H9 (cell line): ENCODE measurements around the gene IQCM. TPM values are rescaled to one million over a fixed set of nuclear protein-coding genes. Genes with fewer than 3 reads are reported as not detected.

ENCODE experiments used
- DNase-seq: peaks from one replicate; pipeline ENCODE4 v3.0.0-alpha.2; 2017
- H2AFZ ChIP-seq: one replicate; pipeline ENCODE4 v1.6.1; 2013; ENCODE audit warnings: mild to moderate bottlenecking, low read length, control low read depth, moderate library complexity
- H2AK5ac ChIP-seq: 2 replicates; pipeline ENCODE4 v1.6.1; 2013; ENCODE audit warnings: low read length, control low read depth, mixed read lengths; ENCODE audit not compliant: insufficient read length
- H2BK120ac ChIP-seq: one replicate; pipeline ENCODE4 v1.6.1; 2013; ENCODE audit warnings: low read depth, mild to moderate bottlenecking, low read length, control low read depth, inconsistent platforms; ENCODE audit not compliant: poor library complexity, severe bottlenecking
- H2BK12ac ChIP-seq: 2 replicates; pipeline ENCODE4 v1.6.1; 2013; ENCODE audit warnings: low read length, control low read depth, mixed read lengths, low read depth; ENCODE audit not compliant: insufficient read length
- H2BK15ac ChIP-seq: 2 replicates; pipeline ENCODE4 v1.6.1; 2013; ENCODE audit warnings: low read depth, low read length, control low read depth
- H2BK20ac ChIP-seq: one replicate; pipeline ENCODE4 v1.6.1; 2013; ENCODE audit warnings: low read depth, mild to moderate bottlenecking, low read length, control low read depth, inconsistent platforms; ENCODE audit not compliant: poor library complexity, severe bottlenecking
- H2BK5ac ChIP-seq: 2 replicates; pipeline ENCODE4 v1.6.1; 2013; ENCODE audit warnings: low read length, control low read depth, mixed read lengths; ENCODE audit not compliant: insufficient read length
- H3K14ac ChIP-seq: 2 replicates; pipeline ENCODE4 v1.6.1; 2013; ENCODE audit warnings: low read length, control low read depth; ENCODE audit not compliant: insufficient read depth
- H3K18ac ChIP-seq: 2 replicates; pipeline ENCODE4 v1.6.1; 2013; ENCODE audit warnings: low read depth, mild to moderate bottlenecking, mixed read lengths, low read length, control low read depth; ENCODE audit not compliant: insufficient read length
- H3K23ac ChIP-seq: 2 replicates; pipeline ENCODE4 v1.6.1; 2013; ENCODE audit warnings: low read length, control low read depth, mixed read lengths, low read depth; ENCODE audit not compliant: insufficient read length
- H3K23me2 ChIP-seq: 2 replicates; pipeline ENCODE4 v1.6.1; 2013; ENCODE audit warnings: low read depth, mild to moderate bottlenecking, mixed read lengths, low read length, control low read depth; ENCODE audit not compliant: insufficient read length, poor library complexity, severe bottlenecking
- H3K27ac ChIP-seq: 2 replicates; pipeline ENCODE4 v1.5.1; 2013; ENCODE audit warnings: low read length, control low read depth, mixed read lengths, low read depth; ENCODE audit not compliant: insufficient read length
- H3K27me3 ChIP-seq: 2 replicates; pipeline ENCODE4 v1.6.1; 2013; ENCODE audit warnings: low read length, control low read depth, inconsistent platforms; ENCODE audit not compliant: insufficient read depth
- H3K4ac ChIP-seq: 2 replicates; pipeline ENCODE4 v1.6.1; 2013; ENCODE audit warnings: low read depth, mild to moderate bottlenecking, control low read depth, inconsistent platforms, low read length, moderate library complexity
- H3K4me1 ChIP-seq: 2 replicates; pipeline ENCODE4 v1.6.1; 2013; ENCODE audit warnings: low read length, control low read depth, inconsistent platforms; ENCODE audit not compliant: insufficient read depth
- H3K4me2 ChIP-seq: 2 replicates; pipeline ENCODE4 v1.6.1; 2013; ENCODE audit warnings: low read length, control low read depth, mixed read lengths; ENCODE audit not compliant: insufficient read length, insufficient read depth
- H3K56ac ChIP-seq: 2 replicates; pipeline ENCODE4 v1.6.1; 2013; ENCODE audit warnings: low read depth, mild to moderate bottlenecking, mixed read lengths, low read length, control low read depth; ENCODE audit not compliant: insufficient read length
- H3K79me1 ChIP-seq: 2 replicates; pipeline ENCODE4 v1.6.1; 2013; ENCODE audit warnings: low read depth, mild to moderate bottlenecking, moderate library complexity, low read length, control low read depth, inconsistent platforms; ENCODE audit not compliant: insufficient read depth, poor library complexity, severe bottlenecking
- H3K79me2 ChIP-seq: 2 replicates; pipeline ENCODE4 v1.6.1; 2013; ENCODE audit warnings: low read length, control low read depth, inconsistent platforms; ENCODE audit not compliant: insufficient read depth
- H3K9ac ChIP-seq: 2 replicates; pipeline ENCODE4 v1.6.1; 2013; ENCODE audit warnings: low read length, control low read depth, mixed read lengths; ENCODE audit not compliant: insufficient read length; ENCODE audit errors: extremely low read depth
- H3K9me3 ChIP-seq: one replicate; pipeline ENCODE4 v1.6.1; 2013; ENCODE audit warnings: low read depth, low read length, inconsistent platforms; ENCODE audit not compliant: control insufficient read depth
- H3T11ph ChIP-seq: one replicate; pipeline ENCODE4 v1.6.1; 2013; ENCODE audit warnings: mild to moderate bottlenecking, low read length, control low read depth, inconsistent platforms
- H4K20me1 ChIP-seq: one replicate; pipeline ENCODE4 v1.6.1; 2013; ENCODE audit not compliant: control insufficient read depth, insufficient read length, insufficient read depth
- H4K5ac ChIP-seq: 2 replicates; pipeline ENCODE4 v1.6.1; 2013; ENCODE audit warnings: low read depth, mild to moderate bottlenecking, mixed read lengths, low read length, control low read depth; ENCODE audit not compliant: insufficient read length
- H4K8ac ChIP-seq: replicated peaks from 2 replicates; pipeline ENCODE4 v1.6.1; 2013; ENCODE audit warnings: low read length, control low read depth, mixed read lengths, low read depth; ENCODE audit not compliant: insufficient read length
- H4K91ac ChIP-seq: 2 replicates; pipeline ENCODE4 v1.6.1; 2013; ENCODE audit warnings: low read depth, mild to moderate bottlenecking, moderate library complexity, mixed read lengths, low read length, control low read depth; ENCODE audit not compliant: insufficient read length
- H3K27ac Mint-ChIP-seq, 3 experiments: 2 replicates in 2 of 3; 3 replicates in 1 of 3; pipeline ENCODE4 v1.8.0; 2020 to 2021; ENCODE audit warnings: mixed read lengths in 3 of 3, mild to moderate bottlenecking in 1 of 3, moderate library complexity in 1 of 3
- H3K27me3 Mint-ChIP-seq: 2 replicates; pipeline ENCODE4 v1.8.0; 2021; ENCODE audit warnings: low read depth, mild to moderate bottlenecking, moderate library complexity, mixed read lengths
- H3K36me3 Mint-ChIP-seq, 3 experiments: 2 replicates in 2 of 3; 3 replicates in 1 of 3; pipeline ENCODE4 v1.8.0; 2020 to 2021; ENCODE audit warnings: low read depth in 3 of 3, mixed read lengths in 3 of 3; ENCODE audit not compliant: insufficient read depth in 1 of 3
- H3K4me1 Mint-ChIP-seq, 2 experiments: 2 replicates each; pipeline ENCODE4 v1.8.0; 2020; ENCODE audit warnings: mixed read lengths in 2 of 2
- H3K4me3 Mint-ChIP-seq, 2 experiments: 2 replicates in 1 of 2; 3 replicates in 1 of 2; pipeline ENCODE4 v1.8.0; 2020 to 2021; ENCODE audit warnings: mild to moderate bottlenecking in 2 of 2, mixed read lengths in 2 of 2, moderate library complexity in 1 of 2
- H3K9me3 Mint-ChIP-seq, 2 experiments: 2 replicates in 1 of 2; 3 replicates in 1 of 2; pipeline ENCODE4 v1.8.0; 2020; ENCODE audit warnings: mild to moderate bottlenecking in 2 of 2, mixed read lengths in 2 of 2, moderate library complexity in 1 of 2
- WGBS: extraction: QIAGEN DNeasy Blood & Tissue Kit; methylation state at CpG from one replicate; pipeline ENCODE4 v1.1.7; 2013; ENCODE audit warnings: missing lambda C conversion rate, low lambda C conversion rate, mixed read lengths; ENCODE audit not compliant: insufficient read length; ENCODE audit errors: extremely low coverage; 5-methylcytosine and 5-hydroxymethylcytosine counted together
- total RNA-seq: library from RNA; stranded (reverse); gene quantifications from 2 replicates; pipeline ENCODE4 v1.2.1, GENCODE V29; 2021
- TF ChIP-seq, protein P1 (sequence below): fragments of 200-600 bp; sonication (generic); conservative IDR thresholded peaks from 3 replicates; pipeline ENCODE4 v1.8.0; 2021; ENCODE audit warnings: antibody characterized with exemption, mild to moderate bottlenecking

IQCM gene
- total RNA-seq, 1 experiment from 2014 or later, result 0.15 TPM

DNA sequence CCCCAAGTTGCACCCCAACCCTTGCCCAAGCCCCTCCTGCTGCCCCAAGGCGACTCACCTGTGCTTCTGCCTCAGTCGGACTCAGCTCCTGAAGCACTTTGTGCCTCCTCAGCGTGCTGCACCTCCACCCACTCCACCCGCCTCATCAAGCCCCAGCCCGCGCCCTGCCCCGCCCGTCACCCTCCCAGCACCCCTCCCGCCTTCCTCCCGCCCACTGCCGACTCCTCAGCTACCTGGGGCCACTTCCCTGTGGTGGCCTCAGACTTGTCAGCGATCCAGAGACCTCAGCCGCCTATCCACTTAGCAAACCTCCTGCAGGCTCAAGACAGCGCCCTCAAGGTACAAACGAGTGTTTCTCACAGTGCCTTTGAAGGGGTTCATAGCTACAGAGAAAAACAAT is 19.6 kb upstream of the IQCM start:
- Histone ChIP-seq H2BK120ac (no peak overlapping the region), H4K91ac (no peak overlapping the region), H4K8ac (no peak overlapping the region), H3K23me2 (no peaks in the 10 kb centered on the region), H3K14ac (no peak overlapping the region), H3K56ac (no peak overlapping the region), H3K79me2 (no peaks in the 10 kb centered on the region), H2AFZ (no peak overlapping the region), H3K79me1 (no peaks in the 10 kb centered on the region), H3K4me2 (no peak overlapping the region), H3T11ph (no peak overlapping the region), H2BK20ac (no peak overlapping the region), H2BK5ac (no peak overlapping the region), H2BK12ac (no peak overlapping the region), H3K23ac (no peak overlapping the region), H2AK5ac (no peak overlapping the region), H3K9me3 (no peaks in the 10 kb centered on the region), H3K18ac (no peak overlapping the region), H2BK15ac (no peak overlapping the region), H3K4ac (no peak overlapping the region), H3K27me3 (no peaks in the 10 kb centered on the region), H3K4me1 (no peaks in the 10 kb centered on the region), H4K5ac (no peak overlapping the region), H3K27ac (no peak overlapping the region), H3K9ac (no peak overlapping the region), H4K20me1 (no peaks in the 10 kb centered on the region)
- H3K4me1 Mint-ChIP-seq, result peaks cover 4 to 5% of the 10 kb centered on the region in 2 experiments; a peak in 1 of 4 replicates
- H3K36me3 Mint-ChIP-seq, result peaks cover 0 to 2% (median 0%) of the 10 kb centered on the region in 3 experiments; a peak in 1 of 7 replicates
- WGBS, result no CpG with 5 or more reads among the region's 15 CpGs
- H3K9me3 Mint-ChIP-seq, result no peaks in the 10 kb centered on the region
- H3K27me3 Mint-ChIP-seq, result no peaks in the 10 kb centered on the region
- TF ChIP-seq, protein P1, sequence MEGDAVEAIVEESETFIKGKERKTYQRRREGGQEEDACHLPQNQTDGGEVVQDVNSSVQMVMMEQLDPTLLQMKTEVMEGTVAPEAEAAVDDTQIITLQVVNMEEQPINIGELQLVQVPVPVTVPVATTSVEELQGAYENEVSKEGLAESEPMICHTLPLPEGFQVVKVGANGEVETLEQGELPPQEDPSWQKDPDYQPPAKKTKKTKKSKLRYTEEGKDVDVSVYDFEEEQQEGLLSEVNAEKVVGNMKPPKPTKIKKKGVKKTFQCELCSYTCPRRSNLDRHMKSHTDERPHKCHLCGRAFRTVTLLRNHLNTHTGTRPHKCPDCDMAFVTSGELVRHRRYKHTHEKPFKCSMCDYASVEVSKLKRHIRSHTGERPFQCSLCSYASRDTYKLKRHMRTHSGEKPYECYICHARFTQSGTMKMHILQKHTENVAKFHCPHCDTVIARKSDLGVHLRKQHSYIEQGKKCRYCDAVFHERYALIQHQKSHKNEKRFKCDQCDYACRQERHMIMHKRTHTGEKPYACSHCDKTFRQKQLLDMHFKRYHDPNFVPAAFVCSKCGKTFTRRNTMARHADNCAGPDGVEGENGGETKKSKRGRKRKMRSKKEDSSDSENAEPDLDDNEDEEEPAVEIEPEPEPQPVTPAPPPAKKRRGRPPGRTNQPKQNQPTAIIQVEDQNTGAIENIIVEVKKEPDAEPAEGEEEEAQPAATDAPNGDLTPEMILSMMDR, result no peak
- no peak overlapping the region; a peak in 2 of 7 replicates for H3K27ac Mint-ChIP-seq
- DNase-seq, result peak; percentile 47
- no peak overlapping the region for H3K4me3 Mint-ChIP-seq
